Stimulated activated CD4-positive, alpha-beta T cell treated with anti-CD3 and anti-CD28 coated beads, Interleukin-2, amount 100 ng/mL, for 48 hours (primary cell): Measurements from ENCODE around the gene TPCN1.

Source experiments
- DNase-seq, 2 donors: peaks; one replicate each; pipeline ENCODE4 v3.0.0-alpha.2; 2020

Gene TPCN1

GRCh38 chr12:113347107-113347506 is 125.8 kb downstream of the TPCN1 start:
- DNase-seq: no peak

- DNase-seq: no peak
Observed at GRCh38 chr12:113347892-113348291, 126.6 kb downstream of the TPCN1 start.
